GM21529 (cell line): Measurements from ENCODE around the gene TEX13B.
"Not testable (repeated sequence)": the region's sequence is repeated elsewhere in the genome, so short reads cannot be mapped to it uniquely, and the experiment has no call there.

Experiments
- ATAC-seq: cut with Tn5 transposase; IDR thresholded peaks from one replicate; pipeline ENCODE4 v1.9.1; 2021; ENCODE audit not compliant: unreplicated experiment

TEX13B gene

DNA sequence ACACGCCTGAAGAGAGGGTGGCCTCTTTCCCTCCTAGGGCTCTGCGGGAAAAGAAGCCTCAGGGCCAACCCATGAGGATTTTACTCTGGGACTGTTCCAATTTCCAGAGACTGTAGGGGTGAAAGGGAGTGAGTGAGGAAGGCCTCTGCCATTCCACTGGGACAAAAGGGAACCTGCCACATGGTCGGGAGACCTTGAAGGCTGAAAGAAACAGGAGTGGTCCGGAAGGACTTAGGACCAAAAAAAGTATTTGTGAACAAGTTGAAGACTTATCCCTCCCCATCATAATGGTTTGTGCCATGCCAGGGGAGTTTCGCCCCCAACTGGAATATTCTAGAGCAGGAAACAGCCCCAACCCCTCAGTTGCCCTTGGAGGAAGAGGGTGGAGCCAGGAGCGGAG is at the start of gene TEX13B:
Gene TEX13B, minus strand, starts transcription at position 15 of the 400 bp plus-strand sequence. CDS start 243 bp downstream, outside the sequence.
- no peak for ATAC-seq

- peak; percentile 71 for ATAC-seq
Measured at GRCh38 chrX:108029928-108030711, 48.0 kb upstream of the TEX13B start.

GRCh38 chrX:108028854-108029253 is 46.7 kb upstream of the TEX13B start:
- no peak for ATAC-seq

- ATAC-seq = no peak
Measured at GRCh38 chrX:108025954-108026600, 43.9 kb upstream of the TEX13B start.

- ATAC-seq = no peak
Measured at GRCh38 chrX:108025376-108025775, 43.2 kb upstream of the TEX13B start.

- ATAC-seq = no peak
Measured at GRCh38 chrX:108022491-108023089, 40.4 kb upstream of the TEX13B start.

GRCh38 chrX:108020631-108021030 is 38.5 kb upstream of the TEX13B start:
- peak; percentile 61 for ATAC-seq

DNA sequence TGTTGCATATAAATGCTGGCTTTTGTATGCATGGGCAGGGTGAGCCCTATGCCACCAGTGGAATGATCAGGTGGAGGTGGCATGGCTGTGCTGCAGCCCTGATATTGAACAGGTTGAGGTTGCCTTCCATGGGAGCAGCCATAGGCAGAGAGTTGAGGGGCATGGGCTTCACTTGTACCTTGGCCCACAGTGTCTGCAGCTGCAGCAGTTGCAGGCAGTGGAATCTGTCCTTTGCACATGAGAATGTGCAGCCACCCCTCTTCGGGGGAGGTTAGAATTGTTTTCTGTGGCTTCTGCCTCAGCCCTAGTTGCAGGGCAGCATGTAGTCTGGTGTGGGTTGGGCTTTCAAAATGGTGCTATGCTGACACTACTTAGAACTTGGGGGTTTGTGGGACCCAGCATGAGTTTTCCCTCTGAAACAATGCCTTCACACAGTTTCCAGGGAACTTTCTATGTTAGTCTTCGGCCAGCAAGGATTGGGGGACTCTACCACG is 37.3 kb upstream of the TEX13B start:
- ATAC-seq = no peak

DNA sequence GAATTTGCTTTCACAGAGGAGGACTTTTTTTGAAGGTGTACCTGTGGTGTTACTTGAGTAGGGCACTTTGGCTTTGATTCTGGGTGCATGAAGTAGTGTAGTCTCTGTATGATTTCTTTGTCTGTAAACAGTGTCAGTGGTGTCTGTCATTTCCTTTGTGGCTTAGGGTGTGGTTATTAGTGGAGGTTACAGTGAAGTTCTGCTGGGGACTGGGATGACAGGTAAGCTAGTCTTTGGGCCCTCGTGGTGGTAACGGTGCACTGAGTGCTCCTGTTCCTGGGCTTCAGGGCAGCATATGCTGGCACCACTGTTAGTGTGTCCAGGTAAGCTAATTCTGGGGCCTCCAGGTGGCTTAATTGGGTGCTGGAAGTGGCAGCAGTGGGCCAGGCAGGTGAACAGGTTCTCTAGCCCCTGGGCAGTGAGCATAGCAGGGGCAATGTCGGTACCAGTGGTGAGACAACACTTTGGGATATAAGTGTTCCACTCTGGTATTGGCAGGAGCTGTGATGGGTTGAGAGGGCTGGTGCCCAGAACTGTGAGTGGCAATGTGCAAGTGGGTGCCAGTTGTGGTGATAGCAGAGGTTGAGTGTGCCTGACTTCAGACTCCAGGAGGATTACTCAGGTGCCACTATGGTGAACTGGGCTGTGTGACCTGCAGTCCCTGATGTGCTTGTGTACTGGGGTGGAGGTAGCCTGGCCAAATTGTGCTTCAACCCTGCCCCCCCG is 36.6 kb upstream of the TEX13B start:
- no peak for ATAC-seq

- ATAC-seq = peak; percentile 87
Measured at GRCh38 chrX:108001218-108001814, 19.1 kb upstream of the TEX13B start.

- no peak for ATAC-seq
Measured at GRCh38 chrX:108000751-108001150, 18.6 kb upstream of the TEX13B start.

- ATAC-seq = no peak
Measured at GRCh38 chrX:107996124-107996523, 14.0 kb upstream of the TEX13B start.

GRCh38 chrX:107985033-107985432 is 2.9 kb upstream of the TEX13B start:
- no peak for ATAC-seq

DNA sequence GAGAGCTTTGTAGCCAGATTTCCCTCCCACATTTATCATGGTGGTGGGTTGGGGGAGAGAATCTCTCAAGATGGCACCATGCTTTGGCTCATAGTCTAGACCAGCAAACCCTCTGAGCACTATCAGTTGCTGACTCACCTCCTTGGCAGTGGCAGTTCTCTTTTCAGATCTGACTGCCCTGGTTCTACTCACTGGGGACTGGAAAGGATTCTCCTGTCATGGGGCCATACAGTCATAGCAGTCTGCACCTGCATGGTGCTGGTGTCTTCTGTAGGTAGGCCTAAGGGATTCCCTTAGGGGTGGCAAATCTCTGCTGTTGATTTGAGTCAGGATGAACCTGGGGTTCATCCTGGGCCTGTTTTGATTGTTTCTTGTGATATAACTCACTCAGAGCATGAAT is 2.6 kb downstream of the TEX13B start:
- ATAC-seq = no peak

- ATAC-seq = no peak
Measured at GRCh38 chrX:107978707-107979307, 3.4 kb downstream of the TEX13B start.

DNA sequence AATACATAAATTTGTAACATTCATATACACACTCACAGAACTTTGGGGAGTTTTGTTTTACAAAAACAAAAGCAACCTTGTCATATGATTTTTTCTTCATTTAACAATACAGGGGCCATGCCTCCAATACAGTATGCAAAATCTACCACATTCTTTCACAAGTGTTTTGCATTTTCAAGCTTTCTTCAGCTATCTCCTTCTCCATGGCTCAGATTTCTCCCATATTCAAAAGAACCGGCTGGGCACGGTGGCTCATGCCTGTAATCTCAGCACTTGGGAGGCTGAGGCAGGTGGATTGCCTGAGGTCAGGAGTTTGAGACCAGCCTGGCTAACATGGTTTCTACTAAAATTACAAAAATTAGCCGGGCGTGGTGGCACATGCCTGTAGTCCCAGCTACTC is 4.1 kb downstream of the TEX13B start:
- no peak for ATAC-seq

DNA sequence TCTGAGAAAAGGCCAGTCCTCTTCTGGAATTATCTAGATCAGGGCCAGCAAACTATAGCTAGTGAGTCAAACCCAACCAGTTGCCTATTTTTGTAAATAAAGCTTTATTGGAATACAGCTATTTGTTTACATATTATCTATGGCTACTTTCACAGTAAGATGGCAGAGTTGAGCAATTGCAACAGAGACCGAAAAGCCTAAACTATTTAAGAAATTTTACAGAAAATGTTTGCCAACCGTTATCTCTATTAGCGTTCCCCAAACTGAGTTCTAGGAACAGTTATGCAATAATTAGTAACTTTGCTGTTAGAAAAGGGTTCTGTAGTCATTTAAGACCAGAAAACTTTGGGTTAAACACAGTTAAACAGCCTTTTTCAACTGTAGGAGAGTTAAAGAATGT is 10.5 kb downstream of the TEX13B start:
- ATAC-seq = no peak

DNA sequence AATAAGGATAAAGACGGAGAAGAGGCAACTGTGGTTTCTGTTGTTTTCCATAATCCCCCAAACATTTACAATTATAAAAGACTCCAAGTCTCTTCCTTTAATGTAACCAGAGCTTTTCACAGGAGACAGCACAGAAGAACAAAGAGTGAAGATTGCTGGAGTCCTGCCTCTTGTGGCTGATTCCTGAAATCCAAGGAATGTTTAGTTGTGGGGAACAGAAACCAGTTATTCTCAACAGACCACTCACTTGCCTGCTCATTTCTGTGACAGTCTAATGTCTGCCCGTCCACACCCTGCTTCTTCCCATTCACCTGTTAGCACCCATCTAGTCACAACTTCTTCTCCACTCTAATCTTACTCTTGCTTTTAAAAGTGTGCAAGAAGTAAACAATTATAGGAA is 12.1 kb downstream of the TEX13B start:
- ATAC-seq = no peak

DNA sequence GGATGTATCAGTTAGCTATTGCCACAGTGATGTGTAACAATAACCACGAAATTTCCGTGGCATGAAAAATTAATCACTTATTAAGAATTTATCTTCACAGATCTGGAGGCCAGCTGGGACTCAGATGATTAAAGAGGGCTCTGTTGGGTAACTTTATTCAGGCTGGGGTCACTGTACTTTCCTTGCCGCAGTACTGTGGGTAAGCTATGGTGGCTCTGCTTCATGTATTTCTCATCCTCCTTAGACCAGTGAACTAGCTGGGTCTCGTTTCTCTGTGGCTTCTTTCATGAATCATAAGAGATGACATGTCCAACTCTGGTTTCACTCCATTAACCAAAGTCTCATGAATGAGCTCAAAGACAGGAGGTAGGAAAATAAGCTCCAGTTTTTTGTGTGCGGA is 13.5 kb downstream of the TEX13B start:
- ATAC-seq = no peak

GRCh38 chrX:107955337-107955736 is 26.8 kb downstream of the TEX13B start:
- ATAC-seq = not testable (repeated sequence)
